WTC11 (cell line): ENCODE data around the gene VWA2. TPM values are rescaled to one million over a fixed set of nuclear protein-coding genes. Genes with fewer than 3 reads are reported as not detected.

Source experiments
- ATAC-seq: fragments of 200-7000 bp; cut with Tn5 transposase; 2 replicates; pipeline ENCODE4 v1.10.0; 2021; ENCODE audit warnings: mild to moderate bottlenecking, moderate library complexity
- CTCF ChIA-PET: fragments of 300-600 bp; sonication (Branson Sonifier 250); formaldehyde crosslinking; loops from one replicate; lab custom pipeline; 2021; ENCODE audit warnings: antibody characterized with exemption; lab: Charles Lee
- POLR2A ChIA-PET: fragments of 350-600 bp; sonication (Branson Sonifier 250); formaldehyde crosslinking; loops from one replicate; lab custom pipeline; 2021; ENCODE audit warnings: antibody characterized with exemption; lab: Charles Lee
- DNase-seq: peaks from one replicate; pipeline ENCODE4 v3.0.0; 2021; ENCODE audit warnings: low spot score
- H3K27ac Mint-ChIP-seq: 2 replicates; pipeline ENCODE4 v1.8.0; 2021; ENCODE audit warnings: mixed read lengths
- H3K27me3 Mint-ChIP-seq: 2 replicates; pipeline ENCODE4 v1.8.0; 2021; ENCODE audit warnings: low read depth, mild to moderate bottlenecking, moderate library complexity, mixed read lengths
- H3K36me3 Mint-ChIP-seq: 2 replicates; pipeline ENCODE4 v1.8.0; 2021; ENCODE audit warnings: mixed read lengths
- H3K4me1 Mint-ChIP-seq: 2 replicates; pipeline ENCODE4 v1.8.0; 2022; ENCODE audit warnings: mixed read lengths
- H3K4me3 Mint-ChIP-seq: 2 replicates; pipeline ENCODE4 v1.8.0; 2021; ENCODE audit warnings: mild to moderate bottlenecking, moderate library complexity, mixed read lengths
- H3K9me3 Mint-ChIP-seq: 2 replicates; pipeline ENCODE4 v1.8.0; 2021; ENCODE audit warnings: mixed read lengths
- ELF4 ChIP-seq: sonication (generic); formaldehyde crosslinking; IDR thresholded peaks from 2 replicates; pipeline ENCODE4 v1.8.1; 2022; ENCODE audit warnings: low read depth, mild to moderate bottlenecking, moderate library complexity, missing genetic modification reagents
- ETV6 ChIP-seq: sonication (generic); formaldehyde crosslinking; IDR thresholded peaks from 2 replicates; pipeline ENCODE4 v1.8.1; 2022; ENCODE audit warnings: mild to moderate bottlenecking, missing genetic modification reagents
- FOXP1 ChIP-seq: sonication (generic); formaldehyde crosslinking; IDR thresholded peaks from 2 replicates; pipeline ENCODE4 v1.8.0; 2022; ENCODE audit warnings: missing genetic modification reagents, mild to moderate bottlenecking, moderate library complexity, borderline replicate concordance
- GABPB1 ChIP-seq: sonication (generic); formaldehyde crosslinking; IDR thresholded peaks from 2 replicates; pipeline ENCODE4 v1.8.1; 2023; ENCODE audit warnings: mild to moderate bottlenecking, missing genetic modification reagents
- GRHL2 ChIP-seq: fragments of 250-450 bp; sonication (Bioruptor Pico); IDR thresholded peaks from 2 replicates; pipeline ENCODE4 v1.8.0; 2022; ENCODE audit warnings: mild to moderate bottlenecking, moderate library complexity; ENCODE audit not compliant: insufficient replicate concordance, severe bottlenecking
- GTF2I ChIP-seq: fragments of 250-450 bp; sonication (Bioruptor Pico); conservative IDR thresholded peaks from 2 replicates; pipeline ENCODE4 v1.4.0; 2021; ENCODE audit warnings: mild to moderate bottlenecking
- HMGXB4 ChIP-seq: sonication (generic); formaldehyde crosslinking; IDR thresholded peaks from 2 replicates; pipeline ENCODE4 v1.8.1; 2023; ENCODE audit warnings: mild to moderate bottlenecking, moderate library complexity, missing genetic modification reagents
- RORB ChIP-seq: fragments of 250-450 bp; sonication (Bioruptor Pico); IDR thresholded peaks from 2 replicates; pipeline ENCODE4 v1.9.0; 2021; ENCODE audit warnings: mild to moderate bottlenecking
- SMAD4 ChIP-seq: sonication (generic); formaldehyde crosslinking; IDR thresholded peaks from 2 replicates; pipeline ENCODE4 v1.8.0; 2022; ENCODE audit warnings: mild to moderate bottlenecking, missing genetic modification reagents
- TCF7 ChIP-seq: sonication (generic); formaldehyde crosslinking; IDR thresholded peaks from 2 replicates; pipeline ENCODE4 v1.8.0; 2022; ENCODE audit warnings: mild to moderate bottlenecking, low read depth, missing genetic modification reagents, moderate library complexity
- ZNF232 ChIP-seq: sonication (generic); formaldehyde crosslinking; IDR thresholded peaks from 2 replicates; pipeline ENCODE4 v1.8.0; 2022; ENCODE audit warnings: mild to moderate bottlenecking, missing genetic modification reagents
- ZNF317 ChIP-seq: sonication (generic); formaldehyde crosslinking; IDR thresholded peaks from 2 replicates; pipeline ENCODE4 v1.8.1; 2023; ENCODE audit warnings: low read depth, mild to moderate bottlenecking, moderate library complexity, missing genetic modification reagents, borderline replicate concordance
- ZNF396 ChIP-seq: fragments of 250-450 bp; sonication (Bioruptor Pico); IDR thresholded peaks from 2 replicates; pipeline ENCODE4 v1.8.0; 2021; ENCODE audit warnings: mild to moderate bottlenecking, moderate library complexity, borderline replicate concordance
- total RNA-seq: library from RNA; stranded (reverse); gene quantifications from 3 replicates; pipeline ENCODE4 v1.2.3, GENCODE V29; 2021
- TF ChIP-seq, protein P1 (sequence below): sonication (generic); formaldehyde crosslinking; IDR thresholded peaks from 2 replicates; pipeline ENCODE4 v1.8.1; 2023; ENCODE audit warnings: mild to moderate bottlenecking, missing genetic modification reagents, borderline replicate concordance
- TF ChIP-seq, protein P2 (sequence below): sonication (generic); formaldehyde crosslinking; conservative IDR thresholded peaks from 2 replicates; pipeline ENCODE4 v1.8.1; 2023; ENCODE audit warnings: mild to moderate bottlenecking, low read depth, missing genetic modification reagents, moderate library complexity
- TF ChIP-seq, protein P3 (sequence below): sonication (generic); formaldehyde crosslinking; IDR thresholded peaks from 2 replicates; pipeline ENCODE4 v1.8.0; 2023; ENCODE audit warnings: missing genetic modification reagents
- TF ChIP-seq, protein P4 (sequence below): fragments of 250-450 bp; sonication (Bioruptor Pico); IDR thresholded peaks from 2 replicates; pipeline ENCODE4 v1.9.0; 2021; ENCODE audit warnings: mild to moderate bottlenecking

Gene VWA2
- total RNA-seq, 1 experiment from 2014 or later = 2.1 TPM

GRCh38 chr10:114279901-114280644 lies 41.0 kb downstream of the VWA2 start:
- DNase-seq = no peak
- ChIA-PET POLR2A (no interaction called here), CTCF (interaction anchor here (1.8 kb wide), 1 partner anchor 24 kb away, joined by 9 read pairs; no protein-coding TSS in a partner anchor)
- H3K4me1 Mint-ChIP-seq = no peaks in the 10 kb centered on the region
- no peaks in the 10 kb centered on the region for H3K27me3 Mint-ChIP-seq
- H3K36me3 Mint-ChIP-seq = no peaks in the 10 kb centered on the region
- no peak overlapping the region for H3K27ac Mint-ChIP-seq
- TF ChIP-seq GRHL2 (CRISPR knock-in tag) (no peak), RORB (CRISPR knock-in tag) (no peak), ELF4 (CRISPR knock-in tag) (no peak), GABPB1 (no peak), FOXP1 (no peak), HMGXB4 (CRISPR knock-in tag) (no peak), ZNF317 (CRISPR knock-in tag) (no peak), GTF2I (CRISPR knock-in tag) (no peak), TCF7 (CRISPR knock-in tag) (no peak), ETV6 (CRISPR knock-in tag) (no peak)
- TF ChIP-seq, protein P1, sequence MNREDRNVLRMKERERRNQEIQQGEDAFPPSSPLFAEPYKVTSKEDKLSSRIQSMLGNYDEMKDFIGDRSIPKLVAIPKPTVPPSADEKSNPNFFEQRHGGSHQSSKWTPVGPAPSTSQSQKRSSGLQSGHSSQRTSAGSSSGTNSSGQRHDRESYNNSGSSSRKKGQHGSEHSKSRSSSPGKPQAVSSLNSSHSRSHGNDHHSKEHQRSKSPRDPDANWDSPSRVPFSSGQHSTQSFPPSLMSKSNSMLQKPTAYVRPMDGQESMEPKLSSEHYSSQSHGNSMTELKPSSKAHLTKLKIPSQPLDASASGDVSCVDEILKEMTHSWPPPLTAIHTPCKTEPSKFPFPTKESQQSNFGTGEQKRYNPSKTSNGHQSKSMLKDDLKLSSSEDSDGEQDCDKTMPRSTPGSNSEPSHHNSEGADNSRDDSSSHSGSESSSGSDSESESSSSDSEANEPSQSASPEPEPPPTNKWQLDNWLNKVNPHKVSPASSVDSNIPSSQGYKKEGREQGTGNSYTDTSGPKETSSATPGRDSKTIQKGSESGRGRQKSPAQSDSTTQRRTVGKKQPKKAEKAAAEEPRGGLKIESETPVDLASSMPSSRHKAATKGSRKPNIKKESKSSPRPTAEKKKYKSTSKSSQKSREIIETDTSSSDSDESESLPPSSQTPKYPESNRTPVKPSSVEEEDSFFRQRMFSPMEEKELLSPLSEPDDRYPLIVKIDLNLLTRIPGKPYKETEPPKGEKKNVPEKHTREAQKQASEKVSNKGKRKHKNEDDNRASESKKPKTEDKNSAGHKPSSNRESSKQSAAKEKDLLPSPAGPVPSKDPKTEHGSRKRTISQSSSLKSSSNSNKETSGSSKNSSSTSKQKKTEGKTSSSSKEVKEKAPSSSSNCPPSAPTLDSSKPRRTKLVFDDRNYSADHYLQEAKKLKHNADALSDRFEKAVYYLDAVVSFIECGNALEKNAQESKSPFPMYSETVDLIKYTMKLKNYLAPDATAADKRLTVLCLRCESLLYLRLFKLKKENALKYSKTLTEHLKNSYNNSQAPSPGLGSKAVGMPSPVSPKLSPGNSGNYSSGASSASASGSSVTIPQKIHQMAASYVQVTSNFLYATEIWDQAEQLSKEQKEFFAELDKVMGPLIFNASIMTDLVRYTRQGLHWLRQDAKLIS = no peak
- TF ChIP-seq, protein P2, sequence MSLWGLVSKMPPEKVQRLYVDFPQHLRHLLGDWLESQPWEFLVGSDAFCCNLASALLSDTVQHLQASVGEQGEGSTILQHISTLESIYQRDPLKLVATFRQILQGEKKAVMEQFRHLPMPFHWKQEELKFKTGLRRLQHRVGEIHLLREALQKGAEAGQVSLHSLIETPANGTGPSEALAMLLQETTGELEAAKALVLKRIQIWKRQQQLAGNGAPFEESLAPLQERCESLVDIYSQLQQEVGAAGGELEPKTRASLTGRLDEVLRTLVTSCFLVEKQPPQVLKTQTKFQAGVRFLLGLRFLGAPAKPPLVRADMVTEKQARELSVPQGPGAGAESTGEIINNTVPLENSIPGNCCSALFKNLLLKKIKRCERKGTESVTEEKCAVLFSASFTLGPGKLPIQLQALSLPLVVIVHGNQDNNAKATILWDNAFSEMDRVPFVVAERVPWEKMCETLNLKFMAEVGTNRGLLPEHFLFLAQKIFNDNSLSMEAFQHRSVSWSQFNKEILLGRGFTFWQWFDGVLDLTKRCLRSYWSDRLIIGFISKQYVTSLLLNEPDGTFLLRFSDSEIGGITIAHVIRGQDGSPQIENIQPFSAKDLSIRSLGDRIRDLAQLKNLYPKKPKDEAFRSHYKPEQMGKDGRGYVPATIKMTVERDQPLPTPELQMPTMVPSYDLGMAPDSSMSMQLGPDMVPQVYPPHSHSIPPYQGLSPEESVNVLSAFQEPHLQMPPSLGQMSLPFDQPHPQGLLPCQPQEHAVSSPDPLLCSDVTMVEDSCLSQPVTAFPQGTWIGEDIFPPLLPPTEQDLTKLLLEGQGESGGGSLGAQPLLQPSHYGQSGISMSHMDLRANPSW (CRISPR knock-in tag) = no peak
- TF ChIP-seq, protein P3, sequence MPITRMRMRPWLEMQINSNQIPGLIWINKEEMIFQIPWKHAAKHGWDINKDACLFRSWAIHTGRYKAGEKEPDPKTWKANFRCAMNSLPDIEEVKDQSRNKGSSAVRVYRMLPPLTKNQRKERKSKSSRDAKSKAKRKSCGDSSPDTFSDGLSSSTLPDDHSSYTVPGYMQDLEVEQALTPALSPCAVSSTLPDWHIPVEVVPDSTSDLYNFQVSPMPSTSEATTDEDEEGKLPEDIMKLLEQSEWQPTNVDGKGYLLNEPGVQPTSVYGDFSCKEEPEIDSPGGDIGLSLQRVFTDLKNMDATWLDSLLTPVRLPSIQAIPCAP (CRISPR knock-in tag) = no peak
- ATAC-seq = no peak
- no peak overlapping the region for H3K4me3 Mint-ChIP-seq
- no peaks in the 10 kb centered on the region for H3K9me3 Mint-ChIP-seq

- POLR2A ChIA-PET = no interaction called here
- H3K27ac Mint-ChIP-seq = no peak overlapping the region
- H3K4me1 Mint-ChIP-seq = no peaks in the 10 kb centered on the region
- ATAC-seq = no peak
- DNase-seq = no peak
- TF ChIP-seq ZNF232 (CRISPR knock-in tag) = no peak
- no peak for TF ChIP-seq ZNF396
- TF ChIP-seq, protein P4, sequence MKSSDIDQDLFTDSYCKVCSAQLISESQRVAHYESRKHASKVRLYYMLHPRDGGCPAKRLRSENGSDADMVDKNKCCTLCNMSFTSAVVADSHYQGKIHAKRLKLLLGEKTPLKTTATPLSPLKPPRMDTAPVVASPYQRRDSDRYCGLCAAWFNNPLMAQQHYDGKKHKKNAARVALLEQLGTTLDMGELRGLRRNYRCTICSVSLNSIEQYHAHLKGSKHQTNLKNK = no peak
- TF ChIP-seq GABPB1 = no peak
- TF ChIP-seq SMAD4 (CRISPR knock-in tag) = no peak
- TF ChIP-seq, all 79 proteins: peak for 0
- H3K4me3 Mint-ChIP-seq = no peak overlapping the region
- CTCF ChIA-PET = interaction anchor here (1.4 to 1.8 kb wide), 2 partner anchors 23 to 178 kb away, joined by 5 to 9 read pairs; no protein-coding TSS in a partner anchor
- no peaks in the 10 kb centered on the region for H3K9me3 Mint-ChIP-seq
- no peaks in the 10 kb centered on the region for H3K27me3 Mint-ChIP-seq
- no peaks in the 10 kb centered on the region for H3K36me3 Mint-ChIP-seq
Observed at GRCh38 chr10:114281006-114281405, 42.0 kb downstream of the VWA2 start.
